ENCODE results near the gene LINC00237. TPM values are rescaled to one million over a fixed set of nuclear protein-coding genes. Genes with fewer than 3 reads are reported as not detected.

LINC00237 gene
- total RNA-seq, 4 donors from 2014 or later = 0.32 TPM; not detected in 3

DNA sequence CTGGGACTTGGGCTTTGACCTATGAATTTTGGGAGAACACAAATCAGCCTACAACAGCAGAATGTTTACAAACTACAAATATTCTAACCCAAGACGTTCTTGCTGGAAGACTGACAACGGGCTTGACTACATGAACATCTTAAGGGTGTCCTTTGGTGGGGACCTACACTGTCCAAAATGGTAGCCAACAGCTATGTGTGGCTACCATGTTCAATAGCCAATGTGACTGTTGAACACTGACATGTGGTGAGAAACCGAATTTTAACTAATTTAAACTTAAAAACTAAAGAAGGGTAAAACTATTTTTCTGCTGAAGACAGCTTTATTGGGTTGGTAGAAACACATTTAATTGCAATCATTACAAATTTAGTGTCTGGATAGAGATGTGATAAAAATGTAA is 30.1 kb downstream of the LINC00237 start:
- no peak overlapping the region for H3K4me3 ChIP-seq (ENCODE audit: low read depth, poor library complexity, severe bottlenecking)
- intact Hi-C loops (cut with DNase I; ENCODE audit: low total_unique reads) = no loop called here
- DNase-seq (ENCODE audit: low spot score in 2 of 2) = no peak
- TF ChIP-seq POLR2A (IDR thresholded peaks at IDR 0.05) = no peak
- TF ChIP-seq, protein P1, sequence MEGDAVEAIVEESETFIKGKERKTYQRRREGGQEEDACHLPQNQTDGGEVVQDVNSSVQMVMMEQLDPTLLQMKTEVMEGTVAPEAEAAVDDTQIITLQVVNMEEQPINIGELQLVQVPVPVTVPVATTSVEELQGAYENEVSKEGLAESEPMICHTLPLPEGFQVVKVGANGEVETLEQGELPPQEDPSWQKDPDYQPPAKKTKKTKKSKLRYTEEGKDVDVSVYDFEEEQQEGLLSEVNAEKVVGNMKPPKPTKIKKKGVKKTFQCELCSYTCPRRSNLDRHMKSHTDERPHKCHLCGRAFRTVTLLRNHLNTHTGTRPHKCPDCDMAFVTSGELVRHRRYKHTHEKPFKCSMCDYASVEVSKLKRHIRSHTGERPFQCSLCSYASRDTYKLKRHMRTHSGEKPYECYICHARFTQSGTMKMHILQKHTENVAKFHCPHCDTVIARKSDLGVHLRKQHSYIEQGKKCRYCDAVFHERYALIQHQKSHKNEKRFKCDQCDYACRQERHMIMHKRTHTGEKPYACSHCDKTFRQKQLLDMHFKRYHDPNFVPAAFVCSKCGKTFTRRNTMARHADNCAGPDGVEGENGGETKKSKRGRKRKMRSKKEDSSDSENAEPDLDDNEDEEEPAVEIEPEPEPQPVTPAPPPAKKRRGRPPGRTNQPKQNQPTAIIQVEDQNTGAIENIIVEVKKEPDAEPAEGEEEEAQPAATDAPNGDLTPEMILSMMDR (IDR thresholded peaks at IDR 0.05) = no peak
- whole genome bisulfite sequencing, 2 donors = 70 to 81% methylated on average over 3 of the region's 3 CpGs

DNA sequence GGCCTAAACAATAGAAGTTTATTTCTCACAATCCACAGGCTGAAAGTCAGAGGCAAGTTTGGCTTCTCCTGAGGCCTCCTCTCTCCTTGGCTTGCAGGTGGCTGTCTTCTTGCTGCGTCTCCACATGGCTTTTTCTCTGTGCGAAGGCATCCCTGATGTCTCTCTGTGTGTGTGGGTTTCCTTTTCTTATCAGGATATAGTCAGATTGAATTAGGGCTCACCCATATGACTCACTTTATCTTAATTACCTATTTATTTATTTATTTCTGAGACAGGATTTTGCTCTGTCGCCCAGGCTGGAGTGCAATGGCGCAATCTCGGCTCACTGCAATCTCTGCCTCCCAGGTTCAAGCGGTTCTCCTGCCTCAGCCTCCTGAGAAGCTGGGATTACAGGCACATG is 30.7 kb downstream of the LINC00237 start:
- no peak for TF ChIP-seq POLR2A (IDR thresholded peaks at IDR 0.05)
- TF ChIP-seq, protein P1 (IDR thresholded peaks at IDR 0.05) = no peak
- no peak for DNase-seq (ENCODE audit: low spot score in 2 of 2)
- WGBS, 2 donors = 86 to 89% methylated on average over 6 of the region's 6 CpGs
- H3K4me3 ChIP-seq (ENCODE audit: low read depth, poor library complexity, severe bottlenecking) = no peak overlapping the region
- intact Hi-C loops (cut with DNase I; ENCODE audit: low total_unique reads) = no loop called here

DNA sequence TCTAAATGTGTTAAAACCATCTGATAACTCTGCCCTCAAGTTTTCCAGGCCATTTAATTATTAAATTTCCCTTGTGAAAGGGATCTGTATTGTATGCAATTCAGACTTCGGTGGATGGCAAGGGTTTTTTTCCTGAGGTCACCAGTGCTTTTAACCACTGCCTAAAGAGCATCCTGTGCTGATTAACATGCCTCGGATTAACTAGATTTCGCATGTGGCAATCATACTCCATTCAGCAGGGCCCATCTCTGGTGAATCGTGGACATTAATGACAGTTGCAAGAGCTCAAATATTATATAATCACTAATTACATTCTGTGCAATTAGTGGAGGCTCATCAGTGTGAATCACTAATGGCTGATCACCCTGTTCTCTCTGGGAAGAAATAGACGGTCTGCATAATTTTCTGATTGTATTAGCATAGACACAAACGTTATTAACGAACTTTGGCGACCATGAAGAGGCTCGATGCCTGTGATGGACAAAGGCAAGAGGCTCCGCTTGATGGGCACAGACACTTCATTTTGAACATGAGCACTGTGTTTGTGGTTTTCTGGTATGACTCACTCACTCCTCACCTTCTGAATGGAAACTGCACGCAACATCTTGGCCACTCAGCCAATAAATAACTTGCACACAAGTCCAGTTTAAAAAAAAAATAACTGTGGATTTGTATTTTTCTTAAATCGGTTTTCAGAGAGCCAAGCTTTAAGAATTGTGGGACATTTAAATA is 31.4 kb downstream of the LINC00237 start:
- 75 to 78% methylated on average over 12 of the region's 12 CpGs for WGBS, 2 donors
- no peak overlapping the region for H3K4me3 ChIP-seq (ENCODE audit: low read depth, poor library complexity, severe bottlenecking)
- TF ChIP-seq POLR2A (IDR thresholded peaks at IDR 0.05) = no peak
- TF ChIP-seq, protein P1 (IDR thresholded peaks at IDR 0.05) = no peak
- intact Hi-C loops (cut with DNase I; ENCODE audit: low total_unique reads) = no loop called here
- DNase-seq (ENCODE audit: low spot score in 2 of 2) = no peak

DNA sequence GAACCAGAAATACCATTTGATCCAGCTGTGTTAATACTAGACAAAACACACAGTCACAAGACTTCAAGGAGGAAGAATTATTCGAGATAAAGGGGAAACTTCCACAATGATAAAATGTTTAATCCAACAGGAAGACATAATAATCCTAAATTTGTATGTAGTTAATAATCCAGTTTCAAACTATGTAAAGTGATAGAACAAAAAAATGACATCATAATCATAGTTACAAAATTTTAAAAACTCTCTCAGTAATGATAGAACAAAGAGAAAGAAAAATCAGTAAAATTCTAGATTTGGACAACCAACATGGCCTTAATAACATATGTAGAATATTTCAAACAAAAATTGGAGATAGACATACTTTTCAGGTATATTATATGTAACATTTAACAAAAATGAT is 38.9 kb downstream of the LINC00237 start:
- TF ChIP-seq, protein P1 (IDR thresholded peaks at IDR 0.05) = no peak
- no peak for TF ChIP-seq POLR2A (IDR thresholded peaks at IDR 0.05)
- no peak for DNase-seq (ENCODE audit: low spot score in 2 of 2)
- 57 to 68% methylated on average over 1 of the region's 1 CpG for WGBS, 2 donors
- no peak overlapping the region for H3K4me3 ChIP-seq (ENCODE audit: low read depth, poor library complexity, severe bottlenecking)
- intact Hi-C loops (cut with DNase I; ENCODE audit: low total_unique reads) = no loop called here

DNA sequence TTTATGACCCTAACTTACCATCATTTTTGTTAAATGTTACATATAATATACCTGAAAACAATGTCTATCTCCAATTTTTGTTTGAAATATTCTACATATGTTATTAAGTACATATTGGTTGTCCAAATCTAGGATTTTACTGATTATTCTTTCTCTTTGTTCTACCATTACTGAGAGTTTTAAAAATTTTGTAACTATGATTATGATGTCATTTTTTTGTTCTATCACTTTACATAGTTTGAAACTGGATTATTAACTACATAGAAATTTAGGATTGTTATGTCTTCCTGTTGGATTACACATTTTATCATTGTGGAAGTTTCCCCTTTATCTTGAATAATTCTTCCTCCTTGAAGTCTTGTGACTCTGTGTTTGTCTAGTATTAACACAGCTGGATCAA is 41.2 kb downstream of the LINC00237 start:
- no peak overlapping the region for H3K4me3 ChIP-seq (ENCODE audit: low read depth, poor library complexity, severe bottlenecking)
- intact Hi-C loops (cut with DNase I; ENCODE audit: low total_unique reads) = no loop called here
- no peak for TF ChIP-seq POLR2A (IDR thresholded peaks at IDR 0.05)
- TF ChIP-seq, protein P1 (IDR thresholded peaks at IDR 0.05) = no peak
- DNase-seq (ENCODE audit: low spot score in 2 of 2) = no peak

DNA sequence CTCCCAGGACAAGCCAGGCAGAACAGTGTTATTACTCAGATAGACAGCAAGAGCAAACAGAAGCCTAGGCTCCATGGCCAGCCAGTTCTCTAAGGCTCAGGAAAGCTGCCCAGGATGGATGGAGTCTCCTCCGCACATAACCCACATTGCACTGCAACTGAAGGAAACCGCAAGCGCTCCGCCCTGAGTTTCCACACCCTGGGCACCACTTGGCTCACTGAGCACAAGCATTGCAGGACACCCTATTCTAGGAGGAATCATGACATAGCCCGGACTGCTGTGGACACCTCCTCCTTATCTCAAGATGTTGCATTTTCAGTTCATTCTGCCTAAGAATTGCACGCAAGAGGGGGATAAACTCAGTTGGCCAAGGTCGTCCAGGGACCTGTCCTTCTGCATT is 42.9 kb downstream of the LINC00237 start:
- no peak overlapping the region for H3K4me3 ChIP-seq (ENCODE audit: low read depth, poor library complexity, severe bottlenecking)
- intact Hi-C loops (cut with DNase I; ENCODE audit: low total_unique reads) = no loop called here
- no peak for TF ChIP-seq POLR2A (IDR thresholded peaks at IDR 0.05)
- TF ChIP-seq, protein P1 (IDR thresholded peaks at IDR 0.05) = no peak
- WGBS, 2 donors = 92% methylated on average over 7 of the region's 7 CpGs
- no peak for DNase-seq (ENCODE audit: low spot score in 2 of 2)

Measured in lower leg skin (tissue), 4 donors.